Effector CD8-positive, alpha-beta T cell (primary cell): ENCODE measurements around the gene YTHDF1.

Source experiments
- DNase-seq: peaks from one replicate; lab custom pipeline; 2025; lab: John Stamatoyannopoulos, UW

YTHDF1 gene

DNA sequence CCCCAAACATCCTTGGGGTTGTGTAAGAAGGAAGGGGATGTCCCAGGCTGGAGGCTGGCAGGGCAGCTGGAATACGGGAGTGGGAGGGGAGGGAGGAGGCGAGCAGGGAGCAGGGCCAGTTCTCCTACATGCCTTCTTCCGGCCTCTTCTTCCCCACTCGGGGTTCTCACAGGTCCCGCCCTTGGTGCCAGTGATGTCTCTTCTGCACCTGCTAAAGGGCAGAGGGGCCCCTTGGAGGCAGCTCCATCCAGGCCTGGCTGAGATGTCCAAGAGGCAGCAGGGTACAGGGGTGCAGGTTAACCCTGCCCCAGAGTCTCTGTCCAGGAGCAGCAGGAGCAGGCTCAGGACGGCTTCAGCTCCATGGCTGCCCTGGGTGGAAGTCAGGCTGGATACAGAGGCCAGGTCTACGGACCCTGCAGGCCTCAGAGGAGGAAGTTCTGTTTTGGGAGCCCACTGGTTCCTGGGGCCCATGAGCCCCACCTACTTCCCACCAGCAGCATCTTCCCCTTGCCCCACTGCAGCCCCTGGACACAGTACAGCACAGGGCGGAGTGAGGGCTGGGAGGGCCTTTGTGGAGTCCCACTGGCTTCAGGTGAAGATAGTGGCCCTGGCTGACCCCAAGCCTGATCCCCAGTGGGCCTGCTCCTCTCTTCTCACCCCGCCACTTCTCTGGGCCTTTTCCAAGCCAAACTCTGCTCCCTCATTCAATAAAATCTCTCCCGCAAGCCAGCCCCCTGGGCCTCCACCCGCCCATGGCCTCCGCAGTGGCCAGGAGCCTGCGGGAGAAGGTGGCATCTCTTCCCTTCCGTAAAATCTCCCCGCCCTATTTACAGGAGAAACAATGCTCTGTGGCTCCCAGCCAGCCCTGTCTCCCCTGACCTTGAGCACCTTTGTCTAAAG is 60.4 kb downstream of the YTHDF1 start:
- DNase-seq: no peak

DNA sequence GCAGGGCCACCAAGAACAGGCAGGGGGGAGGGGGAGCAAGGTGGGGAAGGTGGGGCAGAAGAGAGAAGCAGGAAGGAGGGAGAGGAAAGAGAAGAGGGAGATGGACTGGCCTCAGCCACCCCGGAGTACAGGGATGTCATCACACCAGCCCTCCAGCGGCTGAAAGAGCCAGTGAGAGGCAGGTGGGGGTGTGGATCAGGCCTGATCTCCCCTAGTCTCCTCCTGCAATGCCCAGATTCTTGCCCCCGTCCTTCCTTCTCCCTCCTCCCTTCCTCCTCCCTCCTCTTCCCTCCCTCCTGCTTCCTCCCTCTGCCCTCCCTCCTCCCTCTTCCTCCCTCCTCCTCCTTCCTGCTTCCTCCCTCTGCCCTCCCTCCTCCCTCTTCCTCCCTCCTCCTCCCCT is 61.5 kb downstream of the YTHDF1 start:
- no peak for DNase-seq

DNA sequence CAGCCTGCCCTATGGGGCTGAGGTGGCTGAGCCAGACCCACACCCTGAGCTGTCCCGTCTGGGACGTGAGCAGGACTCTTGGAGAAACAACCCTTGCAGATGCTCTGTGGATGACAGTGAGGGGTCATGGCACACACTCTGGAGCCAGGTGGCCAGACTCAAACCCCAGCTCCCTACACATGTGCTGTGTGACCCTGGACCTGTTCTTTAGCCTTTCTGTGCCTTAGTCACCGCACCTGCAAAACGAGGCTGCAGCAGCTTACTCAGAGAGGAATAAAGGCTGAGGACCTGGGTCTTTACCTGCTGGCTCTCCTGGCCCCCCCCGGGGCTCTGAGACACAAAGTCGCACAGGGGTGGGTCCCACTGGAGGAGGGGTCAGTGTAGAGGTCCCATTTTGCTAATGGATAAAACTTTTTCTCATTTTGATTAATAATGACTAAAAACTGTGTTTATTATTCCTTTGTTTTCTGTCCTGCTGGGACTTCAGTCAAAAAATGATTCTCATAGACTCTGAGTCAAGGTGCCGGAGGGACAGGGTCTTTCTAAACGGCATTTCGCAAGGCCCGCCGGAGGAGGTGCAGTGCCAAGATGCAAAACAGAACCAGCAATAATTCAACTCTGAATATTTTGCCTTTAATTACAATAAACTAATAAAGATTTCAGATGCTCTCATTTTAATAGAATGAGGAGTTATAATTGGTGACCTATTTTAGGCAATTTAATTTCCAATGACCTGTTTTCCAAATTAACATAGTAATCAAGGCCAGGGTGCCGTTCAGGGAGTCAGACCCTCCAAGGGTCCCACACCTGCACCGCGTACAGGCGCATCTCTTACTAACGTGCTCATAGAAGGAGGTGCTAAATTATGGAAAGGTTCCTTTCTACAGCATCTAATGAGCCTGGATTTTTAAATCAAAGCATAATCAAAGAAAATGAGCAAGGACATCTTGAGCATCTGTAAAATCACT is 62.4 kb downstream of the YTHDF1 start:
- DNase-seq: no peak

- DNase-seq: no peak
Measured at GRCh38 chr20:63152322-63153253, 63.3 kb downstream of the YTHDF1 start.

GRCh38 chr20:63151554-63152321 is 64.2 kb downstream of the YTHDF1 start:
- DNase-seq: no peak

DNA sequence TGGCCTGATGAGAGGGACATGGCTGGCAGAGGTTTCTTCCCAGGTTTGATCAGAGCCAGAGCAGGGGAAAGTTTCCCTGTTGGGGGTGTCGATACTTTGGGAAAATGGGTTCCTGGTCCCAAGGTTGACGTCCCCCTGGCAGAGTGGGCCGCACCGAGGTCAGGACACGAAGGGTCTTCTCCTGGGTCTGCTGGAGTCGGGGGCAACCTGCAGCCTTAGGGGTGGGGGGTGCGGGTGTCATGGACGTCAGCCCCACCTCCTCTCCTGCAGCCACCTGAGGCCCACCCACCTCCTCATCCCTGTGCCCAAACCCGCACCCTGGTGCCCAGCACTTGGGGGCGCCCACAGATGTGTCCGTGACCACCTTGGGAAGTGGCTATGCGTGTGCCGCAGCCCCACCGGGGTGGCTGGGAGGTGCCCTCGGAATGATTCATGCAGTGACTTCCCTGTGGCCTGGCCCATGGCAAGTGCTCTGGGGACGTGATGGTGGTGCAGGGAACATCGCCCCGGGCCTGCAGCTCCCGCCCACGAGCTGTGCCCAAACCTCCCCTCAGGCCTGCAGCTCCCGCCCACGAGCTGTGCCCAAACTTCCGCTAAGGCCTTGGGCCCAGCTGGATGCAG is 64.9 kb downstream of the YTHDF1 start:
- no peak for DNase-seq

- no peak for DNase-seq
Measured at GRCh38 chr20:63150391-63150898, 65.5 kb downstream of the YTHDF1 start.

DNA sequence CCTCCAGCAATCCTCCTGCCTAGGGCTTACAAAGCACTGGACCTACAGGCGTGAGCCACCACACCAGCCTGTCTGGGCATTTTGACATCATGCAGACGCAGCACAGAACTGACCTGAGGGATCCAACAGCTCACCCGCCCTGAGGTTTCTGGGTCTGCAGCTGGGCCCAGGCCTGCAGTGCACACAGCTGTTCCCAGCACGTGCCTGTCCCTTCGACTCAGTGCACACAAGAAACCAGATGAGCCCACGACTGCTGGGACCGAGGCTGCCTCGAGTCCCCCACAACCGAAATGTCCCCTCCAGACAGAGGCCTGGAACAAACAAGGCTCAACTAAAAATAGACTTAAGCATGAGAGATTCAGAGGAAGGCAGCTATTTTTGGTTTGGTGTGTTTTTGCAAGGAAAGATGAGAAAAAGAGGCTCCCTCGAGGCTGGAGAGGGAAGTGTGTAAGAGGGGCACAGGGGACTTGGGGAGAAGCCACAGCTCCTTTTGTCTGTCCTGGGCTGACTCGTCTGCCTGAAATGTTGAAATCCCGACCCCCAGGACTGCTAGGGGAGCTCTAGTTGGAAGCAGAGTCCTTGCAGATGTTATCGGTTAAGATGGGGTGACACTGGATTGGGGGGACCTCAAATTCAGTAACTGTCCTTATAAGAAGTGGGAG is 66.3 kb downstream of the YTHDF1 start:
- no peak for DNase-seq

DNA sequence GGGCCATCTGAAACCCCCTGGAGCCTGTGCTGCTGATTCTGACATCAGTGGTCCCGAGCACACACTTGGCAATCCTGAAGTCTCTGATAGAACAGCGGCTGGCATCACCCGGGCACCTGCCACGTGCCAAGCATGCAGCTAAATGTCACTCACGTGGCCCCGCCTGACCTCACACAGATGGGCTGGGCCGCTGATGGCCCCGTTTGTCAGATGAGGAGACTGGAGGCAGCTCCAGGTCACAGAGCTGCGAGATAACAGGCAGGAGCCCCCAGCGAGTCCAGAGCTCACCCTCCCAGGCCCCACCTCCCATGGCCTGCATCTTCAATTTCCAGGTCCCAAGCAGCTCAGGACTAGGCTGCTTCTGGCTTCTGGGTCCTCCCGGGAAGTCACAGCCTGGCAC is 67.2 kb downstream of the YTHDF1 start:
- DNase-seq: no peak

DNA sequence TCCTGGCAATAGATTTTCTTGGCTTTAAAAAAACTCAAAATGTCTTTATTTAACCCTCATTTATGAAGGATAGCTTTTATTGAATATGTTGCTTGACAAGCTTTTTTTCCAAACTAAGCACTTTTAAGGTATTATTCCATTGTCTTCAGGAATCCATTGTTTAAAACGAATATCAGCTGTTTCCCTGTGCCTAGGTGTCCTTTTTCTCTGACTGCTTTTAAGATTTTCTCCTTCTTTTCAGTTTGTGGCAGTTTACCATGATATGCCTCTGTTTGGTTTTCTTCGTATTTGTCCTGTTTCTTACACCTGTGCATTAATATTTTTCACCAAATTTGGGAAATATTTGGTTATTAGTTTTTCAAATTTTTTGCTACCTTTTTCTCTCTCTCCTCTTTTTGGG is 68.4 kb downstream of the YTHDF1 start:
- DNase-seq: no peak
